Spleen (tissue), 13 donors: ENCODE data around the gene SLC10A1. TPM values are rescaled to one million over a fixed set of nuclear protein-coding genes. Genes with fewer than 3 reads are reported as not detected.

ENCODE experiments used
- DNase-seq: peaks from one replicate; pipeline ENCODE4 v3.0.0-alpha.2; 2020
- H3K27ac ChIP-seq, 8 donors: fragments of 200-600 bp; sonication (generic) in 7 of 8; 1 replicate in 4 of 8; 2 replicates in 4 of 8; pipeline versions ENCODE4 v1.5.0 to v1.8.0; 2016 to 2021; ENCODE audit warnings: inconsistent platforms in 4 of 8, mild to moderate bottlenecking in 4 of 8, moderate library complexity in 1 of 8
- H3K27me3 ChIP-seq, 7 donors: fragments of 200-600 bp; sonication (generic) in 6 of 7; replicated peaks in 1 of 7; 1 replicate in 4 of 7; 2 replicates in 3 of 7; pipeline versions ENCODE4 v1.5.0 to v1.8.0; 2016 to 2021; ENCODE audit warnings: inconsistent platforms in 3 of 7, mild to moderate bottlenecking in 1 of 7
- H3K36me3 ChIP-seq, 6 donors: fragments of 200-600 bp; sonication (generic) in 5 of 6; 1 replicate in 4 of 6; 2 replicates in 2 of 6; pipeline versions ENCODE4 v1.5.0 to v1.8.0; 2016 to 2021; ENCODE audit warnings: inconsistent platforms in 2 of 6
- H3K4me1 ChIP-seq, 6 donors: fragments of 200-600 bp; sonication (generic) in 5 of 6; 1 replicate in 3 of 6; 2 replicates in 3 of 6; pipeline versions ENCODE4 v1.5.0 to v1.8.0; 2016 to 2021; ENCODE audit warnings: inconsistent platforms in 3 of 6
- H3K4me3 ChIP-seq, 8 donors: fragments of 200-600 bp; sonication (generic) in 7 of 8; 1 replicate in 4 of 8; 2 replicates in 4 of 8; pipeline versions ENCODE4 v1.5.0 to v1.8.0; 2016 to 2021; ENCODE audit warnings: inconsistent platforms in 4 of 8, mild to moderate bottlenecking in 4 of 8, moderate library complexity in 2 of 8
- H3K9me3 ChIP-seq, 8 donors: fragments of 200-600 bp; sonication (generic) in 7 of 8; 1 replicate in 4 of 8; 2 replicates in 4 of 8; pipeline versions ENCODE4 v1.5.0 to v1.8.0; 2016 to 2021; ENCODE audit warnings: inconsistent platforms in 4 of 8
- CTCF ChIP-seq, 11 experiments: fragments of 200-600 bp in 7 of 11; fragments of 450-650 bp in 4 of 11; sonication (generic) in 4 of 11; IDR thresholded peaks in 8 of 11; conservative IDR thresholded peaks in 3 of 11; 1 replicate in 7 of 11; 2 replicates in 4 of 11; pipeline versions ENCODE4 v1.4.0 to v1.8.0; 2016 to 2021; ENCODE audit warnings: antibody characterized with exemption in 11 of 11, inconsistent platforms in 4 of 11, mild to moderate bottlenecking in 1 of 11
- POLR2A ChIP-seq, 3 donors: fragments of 450-650 bp; IDR thresholded peaks; one replicate each; pipeline ENCODE4 v1.5.1; 2017; ENCODE audit warnings: antibody characterized with exemption in 3 of 3, mild to moderate bottlenecking in 1 of 3
- POLR2AphosphoS5 ChIP-seq, 3 donors: sonication (generic); formaldehyde crosslinking; IDR thresholded peaks; one replicate each; pipeline ENCODE4 v1.5.1; 2017; ENCODE audit warnings: antibody characterized with exemption in 3 of 3
- WGBS, 5 donors: extraction: QIAGEN DNeasy Blood & Tissue Kit in 3 of 5; methylation state at CpG; one replicate each; pipeline versions ENCODE4 v1.1.5 to v1.1.7; 2013 to 2018; 5-methylcytosine and 5-hydroxymethylcytosine counted together
- intact Hi-C: fragments of 100-400 bp; cut with DNase I; formaldehyde crosslinking; loops from one replicate; pipeline ENCODE4 v1.15.0; 2023; ENCODE audit warnings: low total_unique reads
- long read RNA-seq, 2 donors: transcript quantifications; one replicate each; lab custom pipeline, GENCODE V29; 2026
- polyA plus RNA-seq, 3 donors: library from polyadenylated mRNA; stranded (reverse); fragments of 200-250 nt; gene quantifications; one replicate each; pipeline ENCODE4 v1.2.1, GENCODE V29; 2013
- total RNA-seq, 7 donors: library from RNA; depleted of rRNA in 3 of 7; stranded (reverse); fragments of >200 nt in 3 of 7; fragmentation: NEBNext Ultra II Directional in 4 of 7; extraction: Animal tissue kit (Norgen Biotek cat#: 25700) in 4 of 7; gene quantifications; one replicate each; pipeline versions ENCODE4 v1.1.0 to v1.2.1, GENCODE V29; 2016 to 2021
- donor health status: healthy with polysubstance abuse.
- donor health status: DM: no; HTN: no; CAD: no; lungs with moderate emphysema.
- donor health status: DM: no; HTN: no; CAD: no.
- donor health status: Bipolar disorder and iron deficiency.
- donor health status: healthy.
- donor health status: DM: no; HTN: no; CAD: no.
- donor health status: DM: yes; HTN: yes; CAD: no.

SLC10A1 gene
- not detected for total RNA-seq
- not detected for polyA plus RNA-seq
- long read RNA-seq, donor 1: 0 reads
- long read RNA-seq, donor 2: 0 reads

- H3K27me3 ChIP-seq: peaks cover 0 to 4% (median 0%) of the 10 kb centered on the region in 7 donors
- TF ChIP-seq CTCF (IDR thresholded peaks at IDR 0.05 in 8 of 11, conservative IDR thresholded peaks at IDR 0.05 in 3 of 11): no peak
- no peak for TF ChIP-seq POLR2AphosphoS5 (IDR thresholded peaks at IDR 0.05)
- no peak for TF ChIP-seq POLR2A (IDR thresholded peaks at IDR 0.05)
- DNase-seq: no peak
- H3K9me3 ChIP-seq: no peaks in the 10 kb centered on the region
- H3K36me3 ChIP-seq: no peaks in the 10 kb centered on the region
- no peak within 1 kb of the TSS for H3K4me3 ChIP-seq
- no peak within 1 kb of the TSS for H3K27ac ChIP-seq
- 86 to 90% (median 90%) methylated on average over 10 to 11 of the region's 11 CpGs for WGBS, 5 donors
- H3K4me1 ChIP-seq: no peaks in the 10 kb centered on the region
- intact Hi-C loops: no loop called here
Measured at GRCh38 chr14:69796797-69797500, at the start of gene SLC10A1. Gene SLC10A1 (minus strand): TSS chr14:69797241. CDS start chr14:69797155, 86 bp downstream.

- intact Hi-C loops: no loop called here
- Histone ChIP-seq H3K27ac (no peak overlapping the region), H3K4me1 (no peaks in the 10 kb centered on the region), H3K9me3 (no peaks in the 10 kb centered on the region), H3K36me3 (no peaks in the 10 kb centered on the region), H3K27me3 (peaks cover 0 to 30% (median 0%) of the 10 kb centered on the region in 7 donors), H3K4me3 (no peak overlapping the region)
- DNase-seq: no peak
- TF ChIP-seq POLR2A (IDR thresholded peaks at IDR 0.05): no peak
- TF ChIP-seq POLR2AphosphoS5 (IDR thresholded peaks at IDR 0.05): no peak
- TF ChIP-seq CTCF (IDR thresholded peaks at IDR 0.05 in 8 of 11, conservative IDR thresholded peaks at IDR 0.05 in 3 of 11): no peak
- WGBS, 5 donors: 52 to 68% (median 59%) methylated on average over 5 of the region's 5 CpGs
Measured at GRCh38 chr14:69845787-69846186, 48.7 kb upstream of the SLC10A1 start.

GRCh38 chr14:69845050-69845581 is 48.1 kb upstream of the SLC10A1 start:
- no peak overlapping the region for H3K27ac ChIP-seq
- intact Hi-C loops: no loop called here

More at GRCh38 chr14:69845050-69845581, 48.1 kb upstream of the SLC10A1 start:
- no peaks in the 10 kb centered on the region for H3K36me3 ChIP-seq
- no peak for TF ChIP-seq CTCF (IDR thresholded peaks at IDR 0.05 in 8 of 11, conservative IDR thresholded peaks at IDR 0.05 in 3 of 11)
- no peak for TF ChIP-seq POLR2AphosphoS5 (IDR thresholded peaks at IDR 0.05)
- TF ChIP-seq POLR2A (IDR thresholded peaks at IDR 0.05): no peak
- H3K9me3 ChIP-seq: no peaks in the 10 kb centered on the region
- 35 to 60% (median 41%) methylated on average over 2 of the region's 2 CpGs for WGBS, 5 donors
- H3K4me1 ChIP-seq: no peaks in the 10 kb centered on the region
- no peak for DNase-seq
- peaks cover 0 to 33% (median 0%) of the 10 kb centered on the region in 7 donors for H3K27me3 ChIP-seq
- no peak overlapping the region for H3K4me3 ChIP-seq
